Caco-2 (cell line): Measurements from ENCODE around the gene NR2C2. TPM values are rescaled to one million over a fixed set of nuclear protein-coding genes. Genes with fewer than 3 reads are reported as not detected.

ENCODE experiments used
- BruUV-seq: library from RNA; stranded (reverse); fragments of 400-500 nt; replicated peaks from 2 replicates; lab custom pipeline; 2021; lab: Mats Ljungman, UMichigan
- CTCF ChIA-PET: fragments of 300-600 bp; sonication (Branson Sonifier 250); formaldehyde crosslinking; loops from one replicate; lab custom pipeline; 2022; ENCODE audit warnings: antibody characterized with exemption; lab: Charles Lee
- POLR2A ChIA-PET: fragments of 300-600 bp; sonication (Branson Sonifier 250); formaldehyde crosslinking; loops from one replicate; lab custom pipeline; 2022; ENCODE audit warnings: antibody characterized with exemption; lab: Charles Lee
- DNase-seq, 2 experiments: peaks; one replicate each; pipeline versions ENCODE4 v3.0.0 to v3.0.0-alpha.2; 2020 to 2022
- H3K27me3 ChIP-seq: replicated peaks from 2 replicates; pipeline ENCODE4 v1.6.0; 2011; ENCODE audit warnings: low read length; ENCODE audit not compliant: control insufficient read depth, insufficient read depth
- H3K36me3 ChIP-seq: 2 replicates; pipeline ENCODE4 v1.5.1; 2011; ENCODE audit warnings: low read length; ENCODE audit not compliant: control insufficient read depth, insufficient read depth
- H3K4me1 ChIP-seq: fragments of 250-450 bp; sonication (Bioruptor Pico); 2 replicates; pipeline ENCODE4 v1.5.1; 2020; ENCODE audit warnings: mild to moderate bottlenecking
- H3K4me3 ChIP-seq: 2 replicates; pipeline ENCODE4 v1.5.1; 2011; ENCODE audit warnings: low read depth, mild to moderate bottlenecking, control low read depth, low read length
- H3K9me3 ChIP-seq: fragments of 250-450 bp; sonication (Bioruptor Pico); 2 replicates; pipeline ENCODE4 v1.5.1; 2020; ENCODE audit warnings: mild to moderate bottlenecking, moderate library complexity
- H3K27ac Mint-ChIP-seq: one replicate; pipeline ENCODE4 v1.8.0; 2022; ENCODE audit warnings: mixed read lengths; ENCODE audit not compliant: unreplicated experiment
- H3K27me3 Mint-ChIP-seq: one replicate; pipeline ENCODE4 v1.8.0; 2022; ENCODE audit warnings: mixed read lengths; ENCODE audit not compliant: insufficient read depth, unreplicated experiment
- H3K36me3 Mint-ChIP-seq: one replicate; pipeline ENCODE4 v1.8.0; 2022; ENCODE audit warnings: mild to moderate bottlenecking, mixed read lengths; ENCODE audit not compliant: insufficient read depth, unreplicated experiment
- H3K4me1 Mint-ChIP-seq: one replicate; pipeline ENCODE4 v1.8.0; 2022; ENCODE audit warnings: low read depth, mixed read lengths; ENCODE audit not compliant: unreplicated experiment
- H3K4me3 Mint-ChIP-seq: one replicate; pipeline ENCODE4 v1.8.0; 2022; ENCODE audit warnings: mild to moderate bottlenecking, moderate library complexity, mixed read lengths; ENCODE audit not compliant: unreplicated experiment
- H3K9me3 Mint-ChIP-seq: one replicate; pipeline ENCODE4 v1.8.0; 2022; ENCODE audit warnings: mixed read lengths; ENCODE audit not compliant: unreplicated experiment
- CTCF ChIP-seq, 2 experiments: fragments of 200-600 bp in 1 of 2; IDR thresholded peaks; 1 replicate in 1 of 2; 2 replicates in 1 of 2; pipeline versions ENCODE4 v1.5.1 to v1.8.0; 2011 to 2022; ENCODE audit warnings: antibody characterized with exemption in 1 of 2, control low read depth in 1 of 2, inconsistent platforms in 1 of 2, low read depth in 1 of 2, low read length in 1 of 2, mild to moderate bottlenecking in 1 of 2, moderate library complexity in 1 of 2; ENCODE audit not compliant: insufficient read depth in 1 of 2, severe bottlenecking in 1 of 2, unreplicated experiment in 1 of 2
- intact Hi-C: fragments of 100-400 bp; cut with micrococcal nuclease; formaldehyde crosslinking; loops from one replicate; pipeline ENCODE4 v1.10.0; 2022; ENCODE audit not compliant: unreplicated experiment
- total RNA-seq: library from RNA; stranded (reverse); gene quantifications from 2 replicates; pipeline ENCODE4 v1.2.3, GENCODE V29; 2022

NR2C2 gene
- total RNA-seq, 1 experiment from 2014 or later: 37.0 TPM

GRCh38 chr3:15011174-15011573 lies 63.8 kb downstream of the NR2C2 start:
- ChIA-PET POLR2A (no interaction called here), CTCF (interaction anchor here (0.6 kb wide), 1 partner anchor 56 kb away, joined by 3 read pairs; no protein-coding TSS in a partner anchor)
- intact Hi-C loops: no loop called here
- Mint-ChIP-seq H3K27ac (no peak overlapping the region), H3K36me3 (peaks cover 71% of the 10 kb centered on the region), H3K27me3 (no peaks in the 10 kb centered on the region), H3K4me3 (no peak overlapping the region), H3K9me3 (no peaks in the 10 kb centered on the region), H3K4me1 (peaks cover 7% of the 10 kb centered on the region)
- DNase-seq: no peak
- Histone ChIP-seq H3K9me3 (no peaks in the 10 kb centered on the region), H3K4me3 (no peak overlapping the region), H3K36me3 (peaks cover 1% of the 10 kb centered on the region; the same call in 1 of the 2 replicates), H3K4me1 (peaks cover 11% of the 10 kb centered on the region; the same call in 1 of the 2 replicates), H3K27me3 (no peaks in the 10 kb centered on the region)
- no peak for TF ChIP-seq CTCF (IDR thresholded peaks at IDR 0.05; ENCODE audit: insufficient read depth in 1 of 2, low read depth in 1 of 2, low read length in 1 of 2, severe bottlenecking in 1 of 2, unreplicated experiment in 1 of 2)
- BruUV-seq: no TSS peak

GRCh38 chr3:15014606-15015328 lies 67.4 kb downstream of the NR2C2 start:
- no peaks in the 10 kb centered on the region for H3K27me3 Mint-ChIP-seq
- H3K36me3 Mint-ChIP-seq: peaks cover 66% of the 10 kb centered on the region
- no peaks in the 10 kb centered on the region for H3K9me3 Mint-ChIP-seq
- intact Hi-C loops: loop anchor here (5.0 kb wide), 1 partner anchor 87 kb away; no protein-coding TSS in a partner anchor
- H3K27ac Mint-ChIP-seq: no peak overlapping the region
- POLR2A ChIA-PET: no interaction called here
- H3K4me1 ChIP-seq: peaks cover 11% of the 10 kb centered on the region; the same call in 1 of the 2 replicates
- H3K4me3 ChIP-seq: no peak overlapping the region
- CTCF ChIA-PET: no interaction called here
- no peak overlapping the region for H3K4me3 Mint-ChIP-seq
- no peak for DNase-seq
- H3K9me3 ChIP-seq: no peaks in the 10 kb centered on the region
- H3K27me3 ChIP-seq: no peaks in the 10 kb centered on the region
- peaks cover 1% of the 10 kb centered on the region; the same call in 1 of the 2 replicates for H3K36me3 ChIP-seq
- no TSS peak for BruUV-seq
- no peaks in the 10 kb centered on the region for H3K4me1 Mint-ChIP-seq
- no peak for TF ChIP-seq CTCF (IDR thresholded peaks at IDR 0.05; ENCODE audit: insufficient read depth in 1 of 2, low read depth in 1 of 2, low read length in 1 of 2, severe bottlenecking in 1 of 2, unreplicated experiment in 1 of 2)

GRCh38 chr3:15015456-15015855 lies 68.1 kb downstream of the NR2C2 start:
- H3K4me1 ChIP-seq: peaks cover 11% of the 10 kb centered on the region; the same call in 1 of the 2 replicates
- intact Hi-C loops: loop anchor here (5.0 kb wide), 1 partner anchor 88 kb away; no protein-coding TSS in a partner anchor
- TF ChIP-seq CTCF (IDR thresholded peaks at IDR 0.05; ENCODE audit: insufficient read depth in 1 of 2, low read depth in 1 of 2, low read length in 1 of 2, severe bottlenecking in 1 of 2, unreplicated experiment in 1 of 2): no peak
- CTCF ChIA-PET: no interaction called here
- no peak for DNase-seq
- no peaks in the 10 kb centered on the region for H3K9me3 ChIP-seq
- Mint-ChIP-seq H3K27ac (no peak overlapping the region), H3K27me3 (no peaks in the 10 kb centered on the region), H3K4me3 (no peak overlapping the region), H3K36me3 (peaks cover 63% of the 10 kb centered on the region), H3K9me3 (no peaks in the 10 kb centered on the region), H3K4me1 (no peaks in the 10 kb centered on the region)
- peaks cover 1% of the 10 kb centered on the region; the same call in 1 of the 2 replicates for H3K36me3 ChIP-seq
- H3K4me3 ChIP-seq: no peak overlapping the region
- no TSS peak for BruUV-seq
- POLR2A ChIA-PET: no interaction called here
- H3K27me3 ChIP-seq: no peaks in the 10 kb centered on the region
